H4 (cell line): ENCODE data around the gene TNKS1BP1. TPM values are rescaled to one million over a fixed set of nuclear protein-coding genes. Genes with fewer than 3 reads are reported as not detected.

Experiments
- DNase-seq: peaks from one replicate; pipeline ENCODE4 v3.0.0-alpha.2; 2015; ENCODE audit warnings: low spot score
- total RNA-seq: library from RNA; depleted of rRNA; stranded (reverse); fragments of >200 nt; shearing (Covaris generic); gene quantifications from 2 replicates; pipeline ENCODE4 v1.2.3, GENCODE V29; 2014; rRNA removed

Gene TNKS1BP1
- total RNA-seq, 1 experiment from 2014 or later = 12.6 TPM

GRCh38 chr11:57260937-57261783, 63.6 kb downstream of the TNKS1BP1 start:
- DNase-seq = peak; percentile 13

DNA sequence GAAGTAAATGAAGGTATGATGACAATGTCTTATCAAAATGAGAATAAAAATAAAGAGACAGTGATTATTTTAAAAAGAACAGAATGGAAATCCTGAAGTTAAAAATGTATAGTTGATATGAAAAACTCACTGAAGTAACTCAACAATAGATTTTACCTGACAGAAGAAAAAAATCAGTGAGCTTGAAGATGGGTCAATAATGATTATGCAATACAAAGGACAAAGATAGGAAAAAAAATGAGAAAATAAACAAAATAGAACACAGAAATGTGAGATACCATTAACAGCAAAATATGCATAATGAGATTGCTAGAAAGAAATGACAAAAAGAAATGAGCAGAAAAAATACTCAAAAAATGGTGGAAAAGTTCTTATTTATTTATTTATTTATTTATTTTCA, 68.6 kb downstream of the TNKS1BP1 start:
- DNase-seq = no peak

- DNase-seq = no peak
Observed at GRCh38 chr11:57255618-57256017, 69.1 kb downstream of the TNKS1BP1 start.

DNA sequence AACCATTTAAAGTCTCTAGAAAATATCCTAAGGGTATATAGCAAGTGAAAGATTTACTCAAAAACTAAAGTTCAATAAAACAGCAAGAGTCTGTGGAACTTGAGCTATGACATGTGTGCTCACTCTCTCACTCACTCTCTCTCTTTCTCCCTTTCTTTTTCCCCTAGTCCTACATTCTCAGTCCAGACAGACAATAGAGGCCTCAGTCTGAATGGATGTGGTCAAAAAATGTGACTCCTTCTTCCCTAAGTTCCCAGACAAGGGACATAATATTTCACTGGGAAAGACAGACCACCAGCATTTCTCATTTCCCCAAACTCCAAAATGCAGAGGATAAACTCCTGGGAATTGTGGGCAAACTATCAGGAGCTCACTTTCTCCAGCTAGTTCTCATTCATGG, 70.1 kb downstream of the TNKS1BP1 start:
- DNase-seq = no peak

GRCh38 chr11:57251491-57252104, 73.2 kb downstream of the TNKS1BP1 start:
- peak; percentile 29 for DNase-seq

DNA sequence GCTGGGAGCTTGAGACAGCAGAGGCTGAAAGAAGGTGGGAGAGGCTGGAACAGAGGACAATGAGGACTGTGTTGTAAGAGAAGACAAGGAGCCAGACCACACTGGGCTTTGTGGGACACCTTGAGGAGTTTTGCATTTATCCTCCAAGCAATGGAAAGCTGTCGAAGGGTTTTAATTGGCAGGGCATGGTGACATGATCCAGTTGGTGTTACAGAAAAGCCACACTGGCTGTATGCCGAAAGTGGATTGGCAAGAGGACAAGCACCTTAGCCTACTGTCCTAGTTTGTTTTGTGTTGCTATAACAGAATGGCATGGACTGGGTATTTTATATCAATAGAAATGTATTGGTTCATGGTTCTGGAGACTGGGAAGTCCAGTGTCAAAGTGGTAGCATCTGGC, 73.7 kb downstream of the TNKS1BP1 start:
- DNase-seq = no peak

Other genes starting within 250 kb of the TNKS1BP1 start
- not detected in 2 replicates for gene LRRC55, start 143.0 kb downstream of the TNKS1BP1 start, total RNA-seq
- 0.10 TPM in 1 of 2 replicates, not detected in the other for gene APLNR, start 87.7 kb downstream of the TNKS1BP1 start, total RNA-seq
- 123 and 145 TPM in 2 replicates for gene SSRP1, start 10.9 kb upstream of the TNKS1BP1 start, total RNA-seq
- gene P2RX3, start 13.4 kb upstream of the TNKS1BP1 start, total RNA-seq = not detected in 2 replicates
- not detected in 2 replicates for gene PRG3, start 56.2 kb upstream of the TNKS1BP1 start, total RNA-seq
- gene PRG2, start 65.7 kb upstream of the TNKS1BP1 start, total RNA-seq = not detected in 2 replicates
- gene SLC43A3, start 102.2 kb upstream of the TNKS1BP1 start, total RNA-seq = 20.4 and 21.3 TPM in 2 replicates
- 0.64 and 0.89 TPM in 2 replicates for gene RTN4RL2, start 135.6 kb upstream of the TNKS1BP1 start, total RNA-seq
- gene SLC43A1, start 190.8 kb upstream of the TNKS1BP1 start, total RNA-seq = 3.5 and 6.0 TPM in 2 replicates
- 111 and 118 TPM in 2 replicates for gene TIMM10, start 205.8 kb upstream of the TNKS1BP1 start, total RNA-seq
- gene SMTNL1, start 212.6 kb upstream of the TNKS1BP1 start, total RNA-seq = not detected in 2 replicates
- gene UBE2L6, start 242.7 kb upstream of the TNKS1BP1 start, total RNA-seq = 103 and 149 TPM in 2 replicates